Measurements from ENCODE around the gene MOB1A.
A peak's percentile ranks its signal among the peaks of the same experiment; 100 is the strongest.

The MOB1A gene

DNA sequence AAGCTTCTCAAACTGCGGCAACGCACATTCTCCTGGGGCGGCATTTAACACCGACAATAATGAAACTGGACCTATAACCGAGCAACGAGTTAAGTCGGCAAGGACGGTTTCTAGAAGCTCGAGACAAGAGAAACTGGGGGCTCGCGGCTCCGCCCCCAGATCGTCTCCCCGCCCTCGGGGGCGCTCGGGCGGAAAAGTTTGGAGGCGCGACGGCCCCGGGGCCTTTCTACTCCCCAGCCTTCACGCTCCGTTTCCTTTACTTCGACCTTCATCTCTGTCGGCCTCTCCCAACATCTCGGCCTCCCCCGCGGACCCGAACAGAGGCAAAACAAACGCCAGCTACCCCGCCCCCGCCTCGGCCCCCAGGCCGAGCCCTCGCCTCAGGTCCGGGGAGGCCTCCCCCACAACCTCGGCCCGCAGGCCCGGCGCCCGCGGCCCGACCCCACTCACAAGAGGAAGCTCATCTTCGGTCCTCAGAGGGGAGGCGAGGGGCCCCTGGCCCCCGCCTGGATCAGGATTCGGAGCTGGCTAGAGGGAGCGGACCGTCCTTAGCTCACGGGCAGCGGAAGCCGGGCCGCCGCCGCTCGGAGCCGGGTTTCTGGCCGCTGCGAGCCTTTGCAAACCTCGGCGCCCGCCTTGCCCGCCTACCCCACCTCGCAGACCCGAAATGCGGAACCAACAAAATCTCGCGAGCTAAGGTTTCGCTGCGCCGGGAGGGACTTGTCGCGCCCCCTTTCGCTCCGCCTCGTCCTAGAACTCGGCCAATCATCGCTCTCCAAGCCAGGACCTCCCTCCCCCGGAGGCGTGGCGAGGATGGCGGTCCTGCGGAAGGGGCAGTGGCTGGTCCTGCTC, at the start of gene MOB1A:
TSS of gene MOB1A (minus strand) at position 669 of the 852 bp plus-strand sequence. CDS start at position 464, 205 bp downstream.
- Histone ChIP-seq H3K9ac (ENCODE audit: low read length) (peak within 1 kb of the TSS; percentile 79), H3K27ac (ENCODE audit: low read depth, low read length, poor library complexity, severe bottlenecking) (peak within 1 kb of the TSS; percentile 81), H3K9me3 (ENCODE audit: low read length) (no peaks in the 10 kb centered on the region), H3K4me1 (ENCODE audit: insufficient read depth, low read length, severe bottlenecking) (peaks cover 38% of the 10 kb centered on the region), H3K79me2 (ENCODE audit: insufficient read depth, low read length) (peaks cover 45% of the 10 kb centered on the region), H3K36me3 (ENCODE audit: insufficient read depth, low read length) (peaks cover 34% of the 10 kb centered on the region), H3F3A (ENCODE audit: insufficient read depth, low read length) (peaks cover 7% of the 10 kb centered on the region; the same call in 1 of the 2 replicates), H3K4me3 (ENCODE audit: low read depth, low read length, poor library complexity, severe bottlenecking) (peak within 1 kb of the TSS; percentile 70), H3K4me2 (ENCODE audit: low read length) (peak within 1 kb of the TSS; percentile 90), H3K9me2 (ENCODE audit: low read depth, low read length) (no peaks in the 10 kb centered on the region), H2AFZ (ENCODE audit: low read length) (no peak within 1 kb of the TSS), H3K27me3 (ENCODE audit: insufficient read depth, low read length) (no peaks in the 10 kb centered on the region), H4K20me1 (ENCODE audit: insufficient read depth, low read length) (no peaks in the 10 kb centered on the region)
- TF ChIP-seq, protein P1, sequence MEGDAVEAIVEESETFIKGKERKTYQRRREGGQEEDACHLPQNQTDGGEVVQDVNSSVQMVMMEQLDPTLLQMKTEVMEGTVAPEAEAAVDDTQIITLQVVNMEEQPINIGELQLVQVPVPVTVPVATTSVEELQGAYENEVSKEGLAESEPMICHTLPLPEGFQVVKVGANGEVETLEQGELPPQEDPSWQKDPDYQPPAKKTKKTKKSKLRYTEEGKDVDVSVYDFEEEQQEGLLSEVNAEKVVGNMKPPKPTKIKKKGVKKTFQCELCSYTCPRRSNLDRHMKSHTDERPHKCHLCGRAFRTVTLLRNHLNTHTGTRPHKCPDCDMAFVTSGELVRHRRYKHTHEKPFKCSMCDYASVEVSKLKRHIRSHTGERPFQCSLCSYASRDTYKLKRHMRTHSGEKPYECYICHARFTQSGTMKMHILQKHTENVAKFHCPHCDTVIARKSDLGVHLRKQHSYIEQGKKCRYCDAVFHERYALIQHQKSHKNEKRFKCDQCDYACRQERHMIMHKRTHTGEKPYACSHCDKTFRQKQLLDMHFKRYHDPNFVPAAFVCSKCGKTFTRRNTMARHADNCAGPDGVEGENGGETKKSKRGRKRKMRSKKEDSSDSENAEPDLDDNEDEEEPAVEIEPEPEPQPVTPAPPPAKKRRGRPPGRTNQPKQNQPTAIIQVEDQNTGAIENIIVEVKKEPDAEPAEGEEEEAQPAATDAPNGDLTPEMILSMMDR (IDR thresholded peaks at IDR 0.05; ENCODE audit: low read length) = no peak
- no peak for TF ChIP-seq EZH2 (IDR thresholded peaks at IDR 0.05; ENCODE audit: borderline replicate concordance, low read length)

DNA sequence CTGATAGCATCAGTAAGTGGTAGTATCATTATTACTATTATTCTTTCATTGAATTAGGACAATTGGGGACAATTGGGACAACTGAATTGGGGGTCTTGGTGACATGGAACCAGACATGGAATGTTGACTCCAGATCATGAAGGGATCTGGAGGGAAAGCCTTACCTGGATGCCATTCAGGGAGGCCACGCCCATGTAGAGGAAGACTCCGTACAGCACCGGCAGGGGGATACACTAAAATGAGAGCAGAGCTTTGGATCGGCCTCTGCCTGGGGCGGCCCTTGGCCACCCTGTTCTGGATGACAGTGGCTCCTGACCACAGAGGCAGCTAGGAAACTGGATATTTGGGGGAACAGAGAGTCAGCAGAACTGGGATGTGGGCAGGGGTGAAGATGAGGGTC, 49.0 kb upstream of the MOB1A start:
- no peaks in the 10 kb centered on the region for H4K20me1 ChIP-seq (ENCODE audit: insufficient read depth, low read length)
- H3K27me3 ChIP-seq (ENCODE audit: insufficient read depth, low read length) = peaks cover 12% of the 10 kb centered on the region; the same call in 1 of the 2 replicates
- no peaks in the 10 kb centered on the region for H3K9me3 ChIP-seq (ENCODE audit: low read length)
- no peaks in the 10 kb centered on the region for H3K36me3 ChIP-seq (ENCODE audit: insufficient read depth, low read length)
- H3K9me2 ChIP-seq (ENCODE audit: low read depth, low read length) = no peaks in the 10 kb centered on the region
- H3K9ac ChIP-seq (ENCODE audit: low read length) = no peak overlapping the region
- H2AFZ ChIP-seq (ENCODE audit: low read length) = no peak overlapping the region
- H3K4me3 ChIP-seq (ENCODE audit: low read depth, low read length, poor library complexity, severe bottlenecking) = no peak overlapping the region
- H3K4me1 ChIP-seq (ENCODE audit: insufficient read depth, low read length, severe bottlenecking) = no peaks in the 10 kb centered on the region
- no peaks in the 10 kb centered on the region for H3F3A ChIP-seq (ENCODE audit: insufficient read depth, low read length)
- no peak overlapping the region for H3K27ac ChIP-seq (ENCODE audit: low read depth, low read length, poor library complexity, severe bottlenecking)
- H3K4me2 ChIP-seq (ENCODE audit: low read length) = no peak overlapping the region
- TF ChIP-seq EZH2 (IDR thresholded peaks at IDR 0.05; ENCODE audit: borderline replicate concordance, low read length) = no peak
- TF ChIP-seq, protein P1 (IDR thresholded peaks at IDR 0.05; ENCODE audit: low read length) = no peak
- H3K79me2 ChIP-seq (ENCODE audit: insufficient read depth, low read length) = no peaks in the 10 kb centered on the region

DNA sequence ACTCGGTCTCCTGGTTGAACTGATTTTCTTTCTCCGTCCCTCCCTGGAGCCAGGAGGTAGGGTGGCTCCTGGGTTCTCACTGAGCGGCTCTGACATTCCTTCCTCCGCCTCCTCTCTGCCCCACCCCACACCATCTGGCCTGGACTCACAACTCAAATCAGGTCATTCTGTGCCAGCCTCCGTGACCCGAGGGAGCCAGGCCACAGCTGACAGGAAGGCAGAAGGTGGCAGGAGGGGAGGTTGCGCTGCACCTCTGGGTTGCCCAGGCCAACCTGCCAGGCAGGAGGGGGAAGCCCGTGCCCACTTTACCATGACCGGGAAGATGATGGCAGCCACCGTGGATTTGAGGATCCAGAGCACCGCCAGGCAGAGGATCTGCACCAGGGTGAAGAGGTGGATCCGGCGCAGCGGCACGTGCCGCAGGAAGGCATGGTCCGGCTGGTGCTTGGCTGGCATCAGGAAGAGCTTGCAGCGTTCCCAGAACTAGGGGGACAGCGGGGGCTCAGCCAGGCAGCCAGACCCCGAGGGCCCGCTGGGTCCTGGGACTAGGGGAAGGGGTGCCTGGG, 48.1 kb upstream of the MOB1A start:
- Histone ChIP-seq H2AFZ (ENCODE audit: low read length) (no peak overlapping the region), H3K9me2 (ENCODE audit: low read depth, low read length) (no peaks in the 10 kb centered on the region), H4K20me1 (ENCODE audit: insufficient read depth, low read length) (no peaks in the 10 kb centered on the region), H3K79me2 (ENCODE audit: insufficient read depth, low read length) (no peaks in the 10 kb centered on the region), H3K4me3 (ENCODE audit: low read depth, low read length, poor library complexity, severe bottlenecking) (no peak overlapping the region), H3K27me3 (ENCODE audit: insufficient read depth, low read length) (peaks cover 12% of the 10 kb centered on the region; the same call in 1 of the 2 replicates), H3K9me3 (ENCODE audit: low read length) (no peaks in the 10 kb centered on the region), H3K9ac (ENCODE audit: low read length) (no peak overlapping the region), H3K4me2 (ENCODE audit: low read length) (no peak overlapping the region), H3F3A (ENCODE audit: insufficient read depth, low read length) (no peaks in the 10 kb centered on the region), H3K36me3 (ENCODE audit: insufficient read depth, low read length) (no peaks in the 10 kb centered on the region), H3K4me1 (ENCODE audit: insufficient read depth, low read length, severe bottlenecking) (no peaks in the 10 kb centered on the region), H3K27ac (ENCODE audit: low read depth, low read length, poor library complexity, severe bottlenecking) (no peak overlapping the region)
- TF ChIP-seq, protein P1 (IDR thresholded peaks at IDR 0.05; ENCODE audit: low read length) = no peak
- TF ChIP-seq EZH2 (IDR thresholded peaks at IDR 0.05; ENCODE audit: borderline replicate concordance, low read length) = no peak

Measured in OCI-LY1 (cell line).